Mucosa of descending colon (tissue), 3 donors: ENCODE data around the gene FSTL3. TPM values are rescaled to one million over a fixed set of nuclear protein-coding genes. Genes with fewer than 3 reads are reported as not detected.

Source experiments
- ATAC-seq: fragments of 200-7000 bp; cut with Tn5 transposase; one replicate; pipeline ENCODE4 v1.9.1; 2020; ENCODE audit warnings: mild to moderate bottlenecking, moderate library complexity
- DNase-seq, 3 donors: peaks; one replicate each; pipeline ENCODE4 v3.0.0-alpha.2; 2020
- H3K36me3 ChIP-seq: fragments of 200-600 bp; one replicate; pipeline ENCODE4 v1.8.0; 2021; ENCODE audit warnings: low read depth, mild to moderate bottlenecking
- H3K4me1 ChIP-seq: fragments of 200-600 bp; one replicate; pipeline ENCODE4 v1.8.0; 2021; ENCODE audit warnings: low read depth, mild to moderate bottlenecking
- H3K4me3 ChIP-seq: fragments of 200-600 bp; one replicate; pipeline ENCODE4 v1.8.0; 2021; ENCODE audit warnings: mild to moderate bottlenecking
- H3K9me3 ChIP-seq: fragments of 200-600 bp; one replicate; pipeline ENCODE4 v1.8.0; 2021; ENCODE audit warnings: mild to moderate bottlenecking
- intact Hi-C, 2 donors: fragments of 100-400 bp; cut with DNase I in 1 of 2; cut with micrococcal nuclease in 1 of 2; formaldehyde crosslinking; loops; one replicate each; pipeline versions ENCODE4 v1.11.0 to v1.11.1; 2022; cut with DNase I, micrococcal nuclease
- total RNA-seq, 3 donors: library from RNA; stranded (reverse); fragmentation: NEBNext Ultra II Directional in 2 of 3; extraction: Animal tissue kit (Norgen Biotek cat#: 25700) in 2 of 3; gene quantifications; one replicate each; pipeline versions ENCODE4 v1.2.1 to v1.2.4, GENCODE V29; 2021 to 2023
- TF ChIP-seq, protein P1 (sequence below): fragments of 200-600 bp; IDR thresholded peaks from one replicate; pipeline ENCODE4 v1.8.0; 2022; ENCODE audit warnings: antibody characterized with exemption, mild to moderate bottlenecking
- donor health status: DM: no; HTN: no; CAD: no; lungs with moderate emphysema.
- donor health status: DM: no; HTN: no; CAD: no.
- donor health status: DM: no; HTN: yes; CAD: no.

FSTL3 gene
- total RNA-seq, 3 donors from 2014 or later = 2.6 to 25.0 (median 12.8) TPM

DNA sequence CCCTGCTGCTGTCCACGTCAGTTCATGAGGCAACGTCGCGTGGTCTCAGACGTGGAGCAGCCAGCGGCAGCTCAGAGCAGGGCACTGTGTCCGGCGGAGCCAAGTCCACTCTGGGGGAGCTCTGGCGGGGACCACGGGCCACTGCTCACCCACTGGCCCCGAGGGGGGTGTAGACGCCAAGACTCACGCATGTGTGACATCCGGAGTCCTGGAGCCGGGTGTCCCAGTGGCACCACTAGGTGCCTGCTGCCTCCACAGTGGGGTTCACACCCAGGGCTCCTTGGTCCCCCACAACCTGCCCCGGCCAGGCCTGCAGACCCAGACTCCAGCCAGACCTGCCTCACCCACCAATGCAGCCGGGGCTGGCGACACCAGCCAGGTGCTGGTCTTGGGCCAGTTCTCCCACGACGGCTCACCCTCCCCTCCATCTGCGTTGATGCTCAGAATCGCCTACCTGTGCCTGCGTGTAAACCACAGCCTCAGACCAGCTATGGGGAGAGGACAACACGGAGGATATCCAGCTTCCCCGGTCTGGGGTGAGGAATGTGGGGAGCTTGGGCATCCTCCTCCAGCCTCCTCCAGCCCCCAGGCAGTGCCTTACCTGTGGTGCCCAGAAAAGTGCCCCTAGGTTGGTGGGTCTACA lies 6.6 kb downstream of the FSTL3 start:
- H3K4me1 ChIP-seq = peaks cover 5% of the 10 kb centered on the region
- no peaks in the 10 kb centered on the region for H3K9me3 ChIP-seq
- intact Hi-C loops = no loop called here
- DNase-seq (peak in 1 of 3 donors; percentile 63), ATAC-seq (no peak)
- H3K36me3 ChIP-seq = no peaks in the 10 kb centered on the region
- TF ChIP-seq, protein P1, sequence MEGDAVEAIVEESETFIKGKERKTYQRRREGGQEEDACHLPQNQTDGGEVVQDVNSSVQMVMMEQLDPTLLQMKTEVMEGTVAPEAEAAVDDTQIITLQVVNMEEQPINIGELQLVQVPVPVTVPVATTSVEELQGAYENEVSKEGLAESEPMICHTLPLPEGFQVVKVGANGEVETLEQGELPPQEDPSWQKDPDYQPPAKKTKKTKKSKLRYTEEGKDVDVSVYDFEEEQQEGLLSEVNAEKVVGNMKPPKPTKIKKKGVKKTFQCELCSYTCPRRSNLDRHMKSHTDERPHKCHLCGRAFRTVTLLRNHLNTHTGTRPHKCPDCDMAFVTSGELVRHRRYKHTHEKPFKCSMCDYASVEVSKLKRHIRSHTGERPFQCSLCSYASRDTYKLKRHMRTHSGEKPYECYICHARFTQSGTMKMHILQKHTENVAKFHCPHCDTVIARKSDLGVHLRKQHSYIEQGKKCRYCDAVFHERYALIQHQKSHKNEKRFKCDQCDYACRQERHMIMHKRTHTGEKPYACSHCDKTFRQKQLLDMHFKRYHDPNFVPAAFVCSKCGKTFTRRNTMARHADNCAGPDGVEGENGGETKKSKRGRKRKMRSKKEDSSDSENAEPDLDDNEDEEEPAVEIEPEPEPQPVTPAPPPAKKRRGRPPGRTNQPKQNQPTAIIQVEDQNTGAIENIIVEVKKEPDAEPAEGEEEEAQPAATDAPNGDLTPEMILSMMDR = no peak
- no peak overlapping the region for H3K4me3 ChIP-seq

DNA sequence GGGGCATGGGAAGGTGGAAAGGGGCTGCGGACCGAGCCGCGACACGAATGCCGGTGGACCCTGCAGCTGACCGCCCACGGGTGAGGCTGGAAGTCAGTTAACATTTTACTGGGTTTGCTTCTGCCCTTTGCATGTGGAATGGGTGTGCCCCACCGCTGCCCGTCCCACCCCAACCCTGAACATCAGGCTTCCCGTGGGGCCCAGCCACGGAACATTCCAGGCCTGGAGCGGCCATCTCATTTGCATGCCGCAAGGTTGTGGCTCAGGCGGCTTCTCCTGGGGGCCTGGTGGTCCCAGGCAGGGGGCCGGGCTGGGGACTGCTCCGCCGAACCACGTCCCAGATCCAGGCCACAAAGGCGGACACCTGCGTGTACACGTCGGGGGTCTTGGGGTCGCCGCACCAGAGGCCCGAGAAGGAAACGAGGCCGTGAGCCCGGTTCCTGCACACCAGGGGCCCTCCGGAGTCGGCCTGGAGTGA lies 9.3 kb downstream of the FSTL3 start:
- DNase-seq = no peak
- Histone ChIP-seq H3K9me3 (no peaks in the 10 kb centered on the region), H3K4me1 (no peaks in the 10 kb centered on the region), H3K36me3 (no peaks in the 10 kb centered on the region), H3K4me3 (no peak overlapping the region)
- intact Hi-C loops = no loop called here
- no peak for ATAC-seq
- TF ChIP-seq, protein P1 = no peak

DNA sequence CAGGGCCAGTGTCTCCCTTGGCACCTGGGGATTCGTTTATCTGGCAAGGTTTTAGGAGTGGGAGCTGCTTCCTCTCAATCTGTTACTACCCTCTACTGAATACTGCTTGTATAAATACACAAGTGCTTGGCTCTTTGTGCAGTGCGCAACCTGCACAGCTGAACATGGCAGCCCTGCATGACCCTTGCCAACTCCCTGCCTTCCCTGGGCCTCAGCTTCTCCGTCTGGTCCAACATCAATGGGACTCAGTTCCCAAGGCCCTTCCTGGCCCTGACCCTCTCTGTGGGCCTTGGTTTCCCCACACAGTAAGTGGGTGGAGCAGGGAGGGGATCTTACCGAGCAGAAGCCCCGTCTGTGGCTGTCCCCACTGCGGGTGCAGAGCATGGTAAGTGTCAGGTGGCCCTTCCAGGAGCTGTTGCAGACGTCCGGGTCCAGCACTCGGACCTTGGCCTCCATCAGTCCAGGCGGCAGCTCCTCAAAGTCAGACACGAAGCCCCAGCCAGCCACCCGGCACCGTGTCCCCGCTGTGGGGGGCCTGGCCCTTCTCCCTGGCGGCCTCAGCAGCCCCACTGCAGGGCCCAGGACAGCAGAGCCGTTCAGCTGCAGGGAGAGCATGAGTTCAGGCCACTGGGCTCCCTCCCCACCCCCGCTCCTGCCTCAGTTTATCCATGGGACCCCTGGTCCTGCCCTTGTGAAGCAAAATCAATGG lies 10.6 kb downstream of the FSTL3 start:
- ATAC-seq = no peak

DNA sequence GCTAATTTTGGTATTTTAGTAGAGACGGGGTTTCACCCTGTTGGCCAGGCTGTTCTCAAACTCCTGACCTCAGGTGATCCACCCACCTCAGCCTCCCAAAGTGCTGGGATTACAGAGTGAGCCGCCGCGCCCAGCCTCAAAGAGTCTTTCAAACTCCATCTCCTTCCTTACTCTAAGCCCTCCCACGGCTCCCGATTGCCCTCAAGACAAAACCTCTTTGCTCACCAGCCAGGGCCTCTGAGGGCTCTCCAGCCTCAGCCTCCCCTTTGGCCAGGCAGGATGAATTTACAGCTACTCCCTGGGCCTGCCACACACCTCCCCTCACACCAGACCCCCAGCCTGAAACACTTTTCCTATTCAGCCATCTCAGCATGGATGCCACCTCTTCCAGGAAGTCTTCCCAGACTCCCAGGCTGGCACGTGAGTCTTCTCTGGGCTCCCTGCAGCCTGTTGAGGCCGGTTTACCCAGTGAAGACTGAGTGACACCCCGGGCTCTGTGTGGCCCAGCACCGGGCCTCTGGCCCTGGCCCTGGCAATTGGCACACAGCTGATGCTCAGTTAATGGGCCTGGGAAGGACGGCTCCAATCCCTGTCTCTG lies 11.5 kb downstream of the FSTL3 start:
- ATAC-seq (no peak), DNase-seq (no peak)
- TF ChIP-seq, protein P1 = no peak
- H3K36me3 ChIP-seq = no peaks in the 10 kb centered on the region
- intact Hi-C loops = no loop called here
- no peak overlapping the region for H3K4me3 ChIP-seq
- no peaks in the 10 kb centered on the region for H3K4me1 ChIP-seq
- no peaks in the 10 kb centered on the region for H3K9me3 ChIP-seq

More for the DNA sequence above, 10.6 kb downstream of the FSTL3 start:
- H3K4me1 ChIP-seq = no peaks in the 10 kb centered on the region
- TF ChIP-seq, protein P1 = no peak
- no peaks in the 10 kb centered on the region for H3K36me3 ChIP-seq
- no peaks in the 10 kb centered on the region for H3K9me3 ChIP-seq
- no peak overlapping the region for H3K4me3 ChIP-seq
- no peak for DNase-seq
- intact Hi-C loops = no loop called here

DNA sequence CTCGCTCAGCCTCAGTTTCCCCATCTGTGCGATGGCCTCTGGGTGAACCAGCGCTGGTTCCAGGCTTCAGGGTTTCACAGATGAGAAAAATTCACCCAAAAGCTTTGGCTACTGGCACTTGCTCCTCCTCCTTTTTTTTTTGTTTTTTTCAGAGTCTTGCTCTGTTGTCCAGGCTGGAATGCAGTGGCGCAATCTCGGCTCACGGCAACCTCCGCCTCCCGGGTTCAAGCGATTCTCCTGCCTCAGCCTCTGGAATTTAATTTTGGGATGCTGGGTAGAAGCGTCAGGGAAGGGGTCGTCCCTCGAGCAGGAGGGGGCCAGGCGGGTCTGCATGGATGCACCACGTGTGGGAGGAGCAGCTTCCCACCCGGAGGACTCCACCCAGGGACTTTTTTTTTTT lies 12.0 kb downstream of the FSTL3 start:
- no peaks in the 10 kb centered on the region for H3K36me3 ChIP-seq
- TF ChIP-seq, protein P1 = no peak
- intact Hi-C loops = no loop called here

More for the DNA sequence above, 12.0 kb downstream of the FSTL3 start:
- DNase-seq (no peak), ATAC-seq (no peak)
- no peaks in the 10 kb centered on the region for H3K4me1 ChIP-seq
- no peaks in the 10 kb centered on the region for H3K9me3 ChIP-seq
- H3K4me3 ChIP-seq = no peak overlapping the region
